ENCODE measurements around the gene ANK3.

- TF ChIP-seq ZNF274 (IDR thresholded peaks at IDR 0.05; ENCODE audit: low read length) (no peak), ZNF274 (tag by site-specific recombination; IDR thresholded peaks at IDR 0.05; ENCODE audit: borderline replicate concordance) (no peak), MEIS1 (CRISPR knock-in tag; IDR thresholded peaks at IDR 0.05; ENCODE audit: borderline replicate concordance) (no peak), CTCF (tag by site-specific recombination; IDR thresholded peaks at IDR 0.05) (no peak), ZNF174 (tag by site-specific recombination; IDR thresholded peaks at IDR 0.05) (no peak), ZBTB1 (tag by site-specific recombination; IDR thresholded peaks at IDR 0.05) (no peak), ZNF707 (tag by site-specific recombination; IDR thresholded peaks at IDR 0.05) (no peak), PRDM2 (tag by site-specific recombination; IDR thresholded peaks at IDR 0.05; ENCODE audit: borderline replicate concordance) (no peak), YY1 (tag by site-specific recombination; IDR thresholded peaks at IDR 0.05) (no peak), ZNF416 (tag by site-specific recombination; IDR thresholded peaks at IDR 0.05) (no peak), ZNF292 (tag by site-specific recombination; IDR thresholded peaks at IDR 0.05; ENCODE audit: borderline replicate concordance, low read depth) (no peak), ZNF639 (tag by site-specific recombination; IDR thresholded peaks at IDR 0.05) (no peak), ZNF514 (tag by site-specific recombination; IDR thresholded peaks at IDR 0.05) (no peak), KLF1 (tag by site-specific recombination; IDR thresholded peaks at IDR 0.05) (no peak)
These were observed 121.9 kb downstream of the ANK3 start for GRCh38 chr10:60267802-60268201.
